Peyer's patch (tissue), 4 donors: ENCODE measurements around the gene S1PR1. TPM values are rescaled to one million over a fixed set of nuclear protein-coding genes. Genes with fewer than 3 reads are reported as not detected.

ENCODE experiments used
- DNase-seq, 3 donors: peaks; one replicate each; pipeline ENCODE4 v3.0.0-alpha.2; 2017 to 2019
- H3K27ac ChIP-seq, 4 donors: fragments of 200-600 bp; sonication (generic); one replicate each; pipeline ENCODE4 v1.5.1; 2016 to 2019
- H3K27me3 ChIP-seq, 2 donors: fragments of 200-600 bp; sonication (generic); one replicate each; pipeline ENCODE4 v1.5.1; 2019
- H3K36me3 ChIP-seq, 3 donors: fragments of 200-600 bp; sonication (generic); one replicate each; pipeline ENCODE4 v1.5.1; 2016 to 2019
- H3K4me1 ChIP-seq, 4 donors: fragments of 200-600 bp; sonication (generic); one replicate each; pipeline ENCODE4 v1.5.1; 2016 to 2019
- H3K4me3 ChIP-seq, 4 donors: fragments of 200-600 bp; sonication (generic); 1 replicate in 3 of 4; 2 replicates in 1 of 4; pipeline ENCODE4 v1.5.1; 2016 to 2019; ENCODE audit warnings: mild to moderate bottlenecking in 1 of 4
- H3K9me3 ChIP-seq, 4 donors: fragments of 200-600 bp; sonication (generic); one replicate each; pipeline ENCODE4 v1.5.1; 2016 to 2019; ENCODE audit warnings: mild to moderate bottlenecking in 1 of 4
- POLR2A ChIP-seq, 2 donors: fragments of 450-650 bp; IDR thresholded peaks; one replicate each; pipeline ENCODE4 v1.5.1; 2017; ENCODE audit warnings: antibody characterized with exemption in 2 of 2, mild to moderate bottlenecking in 2 of 2, moderate library complexity in 2 of 2
- total RNA-seq, 4 donors: library from RNA; depleted of rRNA; stranded (reverse); fragments of >200 nt; gene quantifications; one replicate each; pipeline ENCODE4 v1.1.0, GENCODE V29; 2016
- TF ChIP-seq, protein P1 (sequence below), 6 experiments: fragments of 450-650 bp in 4 of 6; fragments of 200-600 bp in 2 of 6; sonication (generic) in 1 of 6; IDR thresholded peaks; one replicate each; pipeline ENCODE4 v1.5.1; 2017 to 2019; ENCODE audit warnings: antibody characterized with exemption in 6 of 6, mild to moderate bottlenecking in 3 of 6, moderate library complexity in 1 of 6

The S1PR1 gene
- total RNA-seq, 4 donors from 2014 or later: 3.0 to 27.2 (median 19.3) TPM

DNA sequence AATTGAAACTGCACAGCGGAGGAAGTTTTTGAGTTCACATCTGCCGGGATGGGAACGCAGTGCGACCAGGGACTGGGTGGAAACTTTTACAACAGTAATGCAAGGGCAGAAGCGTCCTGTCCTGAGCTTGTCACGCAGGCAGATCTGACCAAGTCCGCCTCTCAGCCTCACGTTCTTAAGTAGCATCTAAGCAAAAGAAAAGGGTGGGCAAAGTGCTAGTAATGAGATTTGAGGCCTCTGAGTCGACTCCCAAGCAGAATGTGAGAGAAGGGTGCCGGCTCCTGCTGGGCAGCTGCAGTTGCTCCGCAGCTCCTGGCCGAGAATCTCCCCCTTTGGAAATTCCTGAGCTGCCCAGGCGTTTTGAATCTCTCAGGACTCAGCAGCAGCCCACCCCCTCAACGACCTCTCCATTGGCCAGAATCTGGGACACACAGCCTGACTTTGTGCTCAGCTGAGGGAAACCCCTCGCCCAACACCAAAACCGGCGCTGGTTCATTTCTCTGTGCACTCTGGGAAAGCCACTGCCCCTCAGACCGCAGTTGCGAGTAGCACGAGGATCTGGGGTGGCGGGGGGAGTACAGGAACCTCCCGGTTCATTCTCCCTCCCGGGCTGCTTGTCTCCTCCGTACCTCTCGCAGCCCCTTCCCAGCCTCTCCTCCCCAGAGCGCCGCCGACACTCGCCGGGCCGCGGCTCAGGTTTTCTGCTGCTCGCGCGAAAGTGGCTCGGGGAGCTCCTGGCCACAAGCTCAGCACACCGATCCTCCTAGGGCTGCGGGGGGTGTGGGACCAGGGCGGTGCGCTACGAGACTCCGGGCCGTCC is 913 bp upstream of the S1PR1 start:
- peak overlapping the region; percentile 61 to 81 (median 69) for H3K27ac ChIP-seq
- no peaks in the 10 kb centered on the region for H3K36me3 ChIP-seq
- H3K4me3 ChIP-seq: peak overlapping the region; percentile 43 to 66 (median 56)
- TF ChIP-seq, protein P1, sequence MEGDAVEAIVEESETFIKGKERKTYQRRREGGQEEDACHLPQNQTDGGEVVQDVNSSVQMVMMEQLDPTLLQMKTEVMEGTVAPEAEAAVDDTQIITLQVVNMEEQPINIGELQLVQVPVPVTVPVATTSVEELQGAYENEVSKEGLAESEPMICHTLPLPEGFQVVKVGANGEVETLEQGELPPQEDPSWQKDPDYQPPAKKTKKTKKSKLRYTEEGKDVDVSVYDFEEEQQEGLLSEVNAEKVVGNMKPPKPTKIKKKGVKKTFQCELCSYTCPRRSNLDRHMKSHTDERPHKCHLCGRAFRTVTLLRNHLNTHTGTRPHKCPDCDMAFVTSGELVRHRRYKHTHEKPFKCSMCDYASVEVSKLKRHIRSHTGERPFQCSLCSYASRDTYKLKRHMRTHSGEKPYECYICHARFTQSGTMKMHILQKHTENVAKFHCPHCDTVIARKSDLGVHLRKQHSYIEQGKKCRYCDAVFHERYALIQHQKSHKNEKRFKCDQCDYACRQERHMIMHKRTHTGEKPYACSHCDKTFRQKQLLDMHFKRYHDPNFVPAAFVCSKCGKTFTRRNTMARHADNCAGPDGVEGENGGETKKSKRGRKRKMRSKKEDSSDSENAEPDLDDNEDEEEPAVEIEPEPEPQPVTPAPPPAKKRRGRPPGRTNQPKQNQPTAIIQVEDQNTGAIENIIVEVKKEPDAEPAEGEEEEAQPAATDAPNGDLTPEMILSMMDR (IDR thresholded peaks at IDR 0.05): no peak
- no peak for TF ChIP-seq POLR2A (IDR thresholded peaks at IDR 0.05)
- H3K9me3 ChIP-seq: no peaks in the 10 kb centered on the region
- no peaks in the 10 kb centered on the region for H3K27me3 ChIP-seq
- H3K4me1 ChIP-seq: peaks cover 0 to 26% (median 11%) of the 10 kb centered on the region in 4 donors
- DNase-seq: peak; percentile 53 to 74 (median 63)

DNA sequence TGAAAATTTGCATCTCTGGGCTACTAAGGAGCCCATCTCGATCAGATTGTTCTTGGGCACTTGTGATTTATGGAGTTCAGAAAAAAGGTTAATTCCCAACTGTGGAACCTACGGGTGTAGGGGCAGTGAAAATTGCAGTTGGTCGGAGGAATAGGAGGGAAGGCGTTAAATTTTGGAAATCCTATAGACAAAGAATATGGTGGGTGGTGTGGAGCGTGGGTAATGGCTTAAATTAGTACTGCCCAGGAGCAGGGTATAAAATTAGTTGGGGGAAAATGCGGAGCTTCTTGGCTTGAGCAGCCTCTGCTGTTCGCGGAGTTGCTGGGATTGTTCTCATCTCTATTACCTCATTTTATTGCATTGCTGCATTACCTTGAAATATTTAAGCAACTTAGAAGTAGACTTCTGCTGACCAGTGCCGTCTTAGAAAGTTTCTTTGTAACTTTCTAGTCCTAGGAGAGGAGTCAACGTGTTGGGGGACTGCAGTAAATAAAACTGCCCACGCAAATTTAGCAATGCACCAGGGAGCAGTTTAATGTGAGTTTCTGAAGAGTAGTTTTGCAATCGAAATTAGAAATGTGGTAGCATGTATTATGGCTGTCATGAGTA is 514 bp downstream of the S1PR1 start:
- Histone ChIP-seq H3K27ac (peak overlapping the region; percentile 26 to 81 (median 72)), H3K4me3 (peak overlapping the region; percentile 43 to 66 (median 56)), H3K27me3 (no peaks in the 10 kb centered on the region), H3K4me1 (peaks cover 0 to 26% (median 11%) of the 10 kb centered on the region in 4 donors), H3K36me3 (no peaks in the 10 kb centered on the region), H3K9me3 (no peaks in the 10 kb centered on the region)
- TF ChIP-seq POLR2A (IDR thresholded peaks at IDR 0.05): no peak
- TF ChIP-seq, protein P1 (IDR thresholded peaks at IDR 0.05): no peak
- DNase-seq: no peak

DNA sequence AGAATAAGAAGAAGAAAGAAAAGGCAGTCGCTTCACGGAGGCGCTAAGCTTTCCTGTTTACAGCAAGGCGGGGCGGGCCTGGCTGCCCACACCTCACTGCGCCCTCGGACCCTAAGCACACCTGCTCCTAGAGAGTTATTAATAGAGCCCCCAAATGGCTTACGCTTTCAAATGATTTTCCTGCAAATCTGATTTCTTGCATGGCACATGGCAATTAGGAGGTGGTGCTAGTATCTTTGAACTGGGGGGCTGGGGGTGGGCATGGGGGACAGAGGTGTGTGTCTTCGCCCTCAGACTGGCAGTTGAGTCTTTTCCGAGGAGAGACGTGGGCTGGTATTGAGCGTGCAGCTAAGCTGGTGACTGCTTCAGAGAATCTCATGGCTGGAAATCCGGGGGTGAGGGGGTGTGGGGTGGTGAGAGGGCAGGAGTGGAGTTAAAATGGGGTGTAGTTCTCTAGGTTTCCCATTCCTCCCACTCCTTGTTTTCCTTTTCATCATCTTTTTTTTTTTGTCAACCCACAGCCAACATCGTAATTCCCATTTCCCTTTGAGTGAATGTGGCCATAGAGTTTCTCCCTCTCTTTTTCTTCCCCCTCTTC is 1.3 kb downstream of the S1PR1 start:
- H3K27me3 ChIP-seq: no peaks in the 10 kb centered on the region
- peak in 2 of 3 donors; percentile 68 to 78 for DNase-seq
- H3K4me1 ChIP-seq: peaks cover 0 to 26% (median 11%) of the 10 kb centered on the region in 4 donors
- H3K9me3 ChIP-seq: no peaks in the 10 kb centered on the region
- peak overlapping the region; percentile 19 to 66 (median 56) for H3K4me3 ChIP-seq
- H3K36me3 ChIP-seq: no peaks in the 10 kb centered on the region
- TF ChIP-seq, protein P1 (IDR thresholded peaks at IDR 0.05): no peak
- TF ChIP-seq POLR2A (IDR thresholded peaks at IDR 0.05): no peak
- H3K27ac ChIP-seq: peak overlapping the region in 3 of 4 donors; percentile 67 to 81 (median 74)

DNA sequence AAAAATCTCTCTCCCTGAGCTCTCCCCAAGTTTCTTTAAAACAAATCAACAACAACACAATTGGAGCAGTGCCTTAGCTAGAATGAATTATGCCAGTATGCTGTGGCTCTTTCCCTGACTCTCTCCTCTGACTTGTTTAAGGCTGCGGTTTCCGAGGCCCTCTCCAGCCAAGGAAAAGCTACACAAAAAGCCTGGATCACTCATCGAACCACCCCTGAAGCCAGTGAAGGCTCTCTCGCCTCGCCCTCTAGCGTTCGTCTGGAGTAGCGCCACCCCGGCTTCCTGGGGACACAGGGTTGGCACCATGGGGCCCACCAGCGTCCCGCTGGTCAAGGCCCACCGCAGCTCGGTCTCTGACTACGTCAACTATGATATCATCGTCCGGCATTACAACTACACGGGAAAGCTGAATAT is 1.9 kb downstream of the S1PR1 start:
- no peaks in the 10 kb centered on the region for H3K27me3 ChIP-seq
- peak overlapping the region; percentile 6 to 66 (median 46) for H3K4me3 ChIP-seq
- TF ChIP-seq, protein P1 (IDR thresholded peaks at IDR 0.05): peak; percentile 52 to 90 (median 74)
- no peak for TF ChIP-seq POLR2A (IDR thresholded peaks at IDR 0.05)
- peaks cover 0 to 26% (median 11%) of the 10 kb centered on the region in 4 donors for H3K4me1 ChIP-seq
- peak; percentile 82 to 92 (median 84) for DNase-seq
- H3K9me3 ChIP-seq: no peaks in the 10 kb centered on the region
- H3K27ac ChIP-seq: peak overlapping the region in 3 of 4 donors; percentile 50 to 81 (median 74)
- H3K36me3 ChIP-seq: no peaks in the 10 kb centered on the region
